Measurements from ENCODE around the gene SLC27A2.

SLC27A2 gene

DNA sequence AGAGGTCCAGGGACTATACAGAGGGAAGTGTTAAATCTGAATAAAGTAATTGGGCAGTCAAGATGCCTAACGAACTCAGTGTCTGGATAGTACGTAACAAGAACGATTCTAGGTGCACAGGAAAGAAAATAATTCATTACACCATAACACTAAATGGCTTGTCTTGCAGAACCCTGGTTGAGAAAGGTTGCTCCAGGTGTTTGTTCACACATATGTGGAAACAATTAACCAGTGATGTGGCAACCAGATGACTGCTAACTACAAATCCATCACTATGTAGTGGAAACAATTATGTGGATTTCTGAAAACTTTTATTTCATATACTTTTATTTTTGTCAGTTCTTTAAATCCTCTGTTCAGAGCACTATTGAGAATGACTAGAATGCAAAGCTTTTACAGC is 93.9 kb downstream of the SLC27A2 start:
- DNase-seq (ENCODE audit: low spot score): no peak

DNA sequence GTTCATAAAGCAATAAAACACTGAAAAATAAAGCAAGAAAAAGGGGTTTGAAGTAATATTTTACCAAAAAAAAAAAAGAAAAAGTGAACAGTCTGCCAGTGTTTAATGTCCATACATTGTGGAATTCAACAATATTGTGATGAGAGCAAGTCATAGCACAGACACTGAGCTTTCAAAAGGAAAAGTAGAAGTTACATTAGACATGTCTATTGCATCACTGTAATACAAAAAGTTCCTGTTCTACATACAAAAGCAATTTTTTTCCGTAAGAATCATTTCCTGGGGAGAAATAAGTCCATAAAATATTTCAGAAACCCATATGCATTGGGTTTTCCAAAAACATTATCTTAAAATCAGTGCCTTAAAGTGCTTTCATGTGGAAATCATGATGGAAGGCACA is 95.4 kb downstream of the SLC27A2 start:
- no peak for DNase-seq (ENCODE audit: low spot score)

DNA sequence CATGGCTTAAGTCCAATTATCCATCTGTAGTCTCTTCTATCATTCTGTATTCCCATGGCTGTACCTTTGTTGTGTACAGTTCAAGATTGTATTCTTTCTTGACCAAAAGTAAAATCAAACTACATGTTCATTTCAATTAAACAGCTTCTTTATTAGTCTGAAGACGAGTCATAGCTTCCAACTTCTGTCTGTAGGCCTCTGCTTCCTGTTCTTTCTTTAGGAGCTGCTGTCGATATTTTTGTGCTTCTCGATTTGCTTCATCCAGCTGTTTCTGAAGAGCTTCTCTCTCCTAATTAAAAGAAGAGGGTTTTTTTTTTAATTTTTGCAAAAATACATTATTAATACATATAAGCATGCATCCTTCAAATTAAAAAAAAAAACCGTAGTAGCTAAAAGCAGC is 96.5 kb downstream of the SLC27A2 start:
- no peak for DNase-seq (ENCODE audit: low spot score)

DNA sequence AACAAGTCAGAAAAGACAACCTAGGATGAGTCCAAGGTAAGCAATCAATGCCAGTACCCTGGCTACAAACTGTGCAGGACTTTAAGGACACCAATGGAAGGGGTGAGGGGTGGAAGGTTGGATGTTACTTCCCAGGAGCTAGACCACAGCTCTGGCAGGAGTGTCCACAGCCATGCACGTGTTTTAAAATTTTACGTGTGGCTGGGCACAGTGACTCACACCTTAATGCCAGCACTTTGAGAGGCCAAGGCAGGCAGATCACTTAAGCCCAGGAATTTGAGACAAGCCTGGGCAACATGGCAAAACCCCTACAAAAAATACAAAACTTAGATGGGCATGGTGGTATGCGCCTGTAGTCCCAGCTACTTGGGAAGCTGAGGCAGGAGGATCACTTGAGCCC is 98.3 kb downstream of the SLC27A2 start:
- DNase-seq (ENCODE audit: low spot score): no peak

DNA sequence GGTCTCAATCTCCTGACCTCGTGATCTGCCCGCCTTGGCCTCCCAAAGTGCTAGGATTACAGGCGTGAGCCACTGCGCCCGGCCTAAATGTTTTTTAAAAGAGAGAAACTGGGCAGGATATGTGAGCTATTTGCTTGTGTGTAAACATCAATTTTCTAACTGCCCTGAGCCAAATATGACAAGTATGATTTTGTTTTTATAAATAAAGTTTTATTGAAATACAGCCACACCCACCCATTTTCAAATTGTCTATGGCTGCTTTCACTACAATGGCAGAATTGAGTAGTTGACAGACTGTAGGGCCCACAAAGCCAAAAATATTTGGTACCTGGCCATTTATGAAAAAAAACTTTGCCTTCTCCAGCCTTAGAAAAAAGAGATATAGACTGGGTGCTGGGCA is 99.4 kb downstream of the SLC27A2 start:
- no peak for DNase-seq (ENCODE audit: low spot score)
